ENCODE measurements around the gene TTC27. TPM values are rescaled to one million over a fixed set of nuclear protein-coding genes. Genes with fewer than 3 reads are reported as not detected.
"Not testable (repeated sequence)": the region's sequence is repeated elsewhere in the genome, so short reads cannot be mapped to it uniquely, and the experiment has no call there.

TTC27 gene
- total RNA-seq, 4 donors from 2014 or later = 11.0 to 16.4 (median 11.3) TPM

DNA sequence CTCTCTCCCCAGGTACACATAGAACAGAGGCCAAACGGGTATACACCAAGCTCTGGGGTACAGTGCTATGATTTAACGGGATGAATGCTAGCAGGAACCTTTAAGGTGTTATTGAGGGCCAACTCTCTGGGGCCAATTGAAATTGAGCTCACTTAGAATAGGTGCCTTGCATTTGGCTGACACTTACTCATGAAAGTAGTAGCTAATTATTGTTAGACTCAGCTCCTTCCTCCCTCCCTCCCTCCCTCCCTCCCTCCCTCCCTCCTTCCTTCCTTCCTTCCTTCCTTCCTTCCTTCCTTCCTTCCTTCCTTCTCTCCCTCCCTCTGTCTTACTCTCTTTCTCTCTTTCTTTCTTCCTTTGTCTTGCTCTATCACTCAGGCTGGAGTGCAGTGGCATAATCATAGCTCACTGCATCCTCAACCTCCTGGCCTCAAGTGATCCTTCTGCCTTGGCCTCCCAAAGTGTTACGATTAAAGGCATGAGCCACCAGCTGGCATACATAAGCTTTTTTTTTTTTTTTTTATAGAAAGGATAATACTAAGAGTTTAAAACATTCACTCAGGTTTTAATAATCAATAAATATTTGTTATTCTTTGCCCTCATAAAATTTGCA is 95.7 kb downstream of the TTC27 start:
- no peak for DNase-seq (ENCODE audit: low spot score in 2 of 2)
- TF ChIP-seq, protein P1, sequence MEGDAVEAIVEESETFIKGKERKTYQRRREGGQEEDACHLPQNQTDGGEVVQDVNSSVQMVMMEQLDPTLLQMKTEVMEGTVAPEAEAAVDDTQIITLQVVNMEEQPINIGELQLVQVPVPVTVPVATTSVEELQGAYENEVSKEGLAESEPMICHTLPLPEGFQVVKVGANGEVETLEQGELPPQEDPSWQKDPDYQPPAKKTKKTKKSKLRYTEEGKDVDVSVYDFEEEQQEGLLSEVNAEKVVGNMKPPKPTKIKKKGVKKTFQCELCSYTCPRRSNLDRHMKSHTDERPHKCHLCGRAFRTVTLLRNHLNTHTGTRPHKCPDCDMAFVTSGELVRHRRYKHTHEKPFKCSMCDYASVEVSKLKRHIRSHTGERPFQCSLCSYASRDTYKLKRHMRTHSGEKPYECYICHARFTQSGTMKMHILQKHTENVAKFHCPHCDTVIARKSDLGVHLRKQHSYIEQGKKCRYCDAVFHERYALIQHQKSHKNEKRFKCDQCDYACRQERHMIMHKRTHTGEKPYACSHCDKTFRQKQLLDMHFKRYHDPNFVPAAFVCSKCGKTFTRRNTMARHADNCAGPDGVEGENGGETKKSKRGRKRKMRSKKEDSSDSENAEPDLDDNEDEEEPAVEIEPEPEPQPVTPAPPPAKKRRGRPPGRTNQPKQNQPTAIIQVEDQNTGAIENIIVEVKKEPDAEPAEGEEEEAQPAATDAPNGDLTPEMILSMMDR (IDR thresholded peaks at IDR 0.05) = no peak
- no peak for TF ChIP-seq POLR2A (IDR thresholded peaks at IDR 0.05)
- intact Hi-C loops (cut with DNase I; ENCODE audit: low total_unique reads) = no loop called here
- H3K4me3 ChIP-seq (ENCODE audit: low read depth, poor library complexity, severe bottlenecking) = no peak overlapping the region
- WGBS, 2 donors = 90 to 98% methylated on average over 3 of the region's 3 CpGs

DNA sequence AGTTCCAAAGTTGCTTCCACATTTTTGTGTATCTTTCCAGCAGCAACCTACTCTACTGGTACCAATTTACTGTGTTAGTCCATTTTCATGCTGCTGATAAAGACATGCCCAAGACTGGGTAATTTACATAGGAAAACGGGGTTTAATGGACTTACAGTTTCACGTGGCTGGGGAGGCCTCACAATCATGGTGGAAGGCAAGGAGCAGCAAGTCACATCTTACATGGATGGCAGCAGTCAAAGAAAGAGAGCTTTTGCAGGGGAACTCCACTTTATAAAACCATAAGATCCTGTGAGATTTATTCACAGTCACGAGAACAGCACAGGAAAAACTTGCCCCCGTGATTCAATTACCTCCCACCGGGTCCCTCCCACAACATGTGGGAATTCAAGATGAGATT is 98.8 kb downstream of the TTC27 start:
- 93 to 94% methylated on average over 5 of the region's 5 CpGs for WGBS, 2 donors
- DNase-seq (ENCODE audit: low spot score in 2 of 2); H3K4me3 ChIP-seq (ENCODE audit: low read depth, poor library complexity, severe bottlenecking); intact Hi-C loops (cut with DNase I; ENCODE audit: low total_unique reads): not testable (repeated sequence)

DNA sequence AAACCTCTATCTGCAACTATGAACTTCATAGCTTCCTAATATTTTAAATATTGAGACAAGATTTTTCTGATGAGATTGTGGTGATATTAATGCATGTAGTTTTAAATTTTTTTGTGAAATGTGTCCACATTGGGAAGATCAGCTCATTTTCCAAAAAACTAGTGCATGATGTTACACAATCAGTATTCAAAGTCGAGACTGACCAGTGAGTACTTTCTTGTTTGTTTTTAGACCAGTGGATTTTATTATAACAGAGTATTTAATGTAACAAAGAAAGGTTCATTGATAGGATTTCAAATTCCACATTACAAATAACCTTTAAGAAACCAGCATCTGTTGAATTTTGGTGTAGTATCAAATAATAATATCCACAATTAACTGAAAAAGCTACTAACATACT is 99.3 kb downstream of the TTC27 start:
- WGBS, 2 donors = 61 to 67% methylated on average over 1 of the region's 1 CpG
- no peak overlapping the region for H3K4me3 ChIP-seq (ENCODE audit: low read depth, poor library complexity, severe bottlenecking)
- no peak for DNase-seq (ENCODE audit: low spot score in 2 of 2)
- TF ChIP-seq, protein P1 (IDR thresholded peaks at IDR 0.05) = no peak
- TF ChIP-seq POLR2A (IDR thresholded peaks at IDR 0.05) = no peak
- intact Hi-C loops (cut with DNase I; ENCODE audit: low total_unique reads) = no loop called here

DNA sequence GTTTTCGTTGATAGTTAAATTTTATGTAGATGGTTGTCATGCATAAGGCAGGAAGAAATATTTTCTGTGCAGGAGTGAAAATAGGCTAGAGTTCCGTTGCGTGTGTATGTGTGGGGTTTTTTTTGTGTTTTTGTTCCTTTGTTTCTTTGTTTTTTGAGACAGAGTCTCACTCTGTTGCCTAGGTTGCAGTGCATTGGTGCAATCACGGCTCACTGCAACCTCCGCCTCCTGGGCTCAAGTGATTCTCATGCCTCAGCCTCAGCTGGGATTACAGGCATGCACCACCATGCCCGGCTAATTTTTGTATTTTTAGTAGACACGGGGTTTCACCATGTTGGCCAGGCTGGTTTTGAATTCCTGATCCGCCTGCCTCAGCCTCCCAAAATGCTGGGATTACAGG is 103.1 kb downstream of the TTC27 start:
- intact Hi-C loops (cut with DNase I; ENCODE audit: low total_unique reads); DNase-seq (ENCODE audit: low spot score in 2 of 2); H3K4me3 ChIP-seq (ENCODE audit: low read depth, poor library complexity, severe bottlenecking): not testable (repeated sequence)
- 98 to 99% methylated on average over 8 of the region's 8 CpGs for WGBS, 2 donors

DNA sequence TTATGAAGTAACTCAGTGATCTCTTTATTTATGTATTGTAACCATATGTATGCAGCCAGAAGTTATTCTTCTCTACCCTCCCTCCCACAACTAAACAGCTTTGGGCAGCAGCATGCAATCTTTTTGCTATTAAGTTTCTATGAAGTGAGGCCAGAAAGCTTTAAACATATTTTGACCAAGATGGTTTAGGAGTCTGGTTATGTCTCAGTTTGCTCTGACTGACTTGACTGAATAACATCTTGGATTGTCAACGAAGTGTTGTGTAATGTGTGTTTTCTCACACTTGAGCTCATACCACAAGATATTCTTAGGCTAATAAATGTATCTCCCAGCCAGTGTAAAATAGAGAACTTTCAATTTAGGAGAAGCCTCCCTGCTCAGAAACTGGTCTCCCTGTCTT is 104.3 kb downstream of the TTC27 start:
- TF ChIP-seq POLR2A (IDR thresholded peaks at IDR 0.05) = no peak
- TF ChIP-seq, protein P1 (IDR thresholded peaks at IDR 0.05) = no peak
- no peak overlapping the region for H3K4me3 ChIP-seq (ENCODE audit: low read depth, poor library complexity, severe bottlenecking)
- WGBS, 2 donors = 57 to 65% methylated on average over 1 of the region's 1 CpG
- intact Hi-C loops (cut with DNase I; ENCODE audit: low total_unique reads) = no loop called here
- DNase-seq (ENCODE audit: low spot score in 2 of 2) = no peak

DNA sequence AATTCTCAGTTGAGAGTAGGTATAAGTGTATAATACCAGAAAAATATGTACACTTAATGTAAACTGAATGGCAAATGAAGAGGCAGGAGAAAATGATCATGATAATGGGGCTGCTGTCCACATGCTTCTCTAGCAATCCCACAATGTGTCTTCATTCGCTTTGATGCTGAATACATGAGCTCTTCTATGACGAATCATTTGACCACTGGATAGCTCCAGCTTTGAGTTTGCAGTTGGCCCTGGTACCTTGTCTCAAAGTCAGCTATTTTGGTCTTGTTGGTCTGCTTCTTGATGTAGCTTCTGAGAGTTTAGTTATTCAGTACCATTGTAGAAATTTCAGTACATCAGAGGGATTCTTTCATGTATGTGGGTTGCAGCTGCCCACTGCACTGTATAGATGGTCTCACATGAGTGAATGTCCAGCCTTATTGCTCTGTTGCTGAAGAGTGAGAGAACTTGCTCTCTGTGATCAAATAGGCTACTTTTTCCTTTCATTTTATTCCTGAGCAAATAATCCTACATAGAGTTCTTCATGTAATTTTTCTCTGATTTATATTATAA is 105.1 kb downstream of the TTC27 start:
- TF ChIP-seq, protein P1 (IDR thresholded peaks at IDR 0.05) = no peak
- TF ChIP-seq POLR2A (IDR thresholded peaks at IDR 0.05) = no peak
- intact Hi-C loops (cut with DNase I; ENCODE audit: low total_unique reads) = no loop called here
- no peak overlapping the region for H3K4me3 ChIP-seq (ENCODE audit: low read depth, poor library complexity, severe bottlenecking)
- no peak for DNase-seq (ENCODE audit: low spot score in 2 of 2)
- 93 to 97% methylated on average over 2 of the region's 2 CpGs for WGBS, 2 donors

DNA sequence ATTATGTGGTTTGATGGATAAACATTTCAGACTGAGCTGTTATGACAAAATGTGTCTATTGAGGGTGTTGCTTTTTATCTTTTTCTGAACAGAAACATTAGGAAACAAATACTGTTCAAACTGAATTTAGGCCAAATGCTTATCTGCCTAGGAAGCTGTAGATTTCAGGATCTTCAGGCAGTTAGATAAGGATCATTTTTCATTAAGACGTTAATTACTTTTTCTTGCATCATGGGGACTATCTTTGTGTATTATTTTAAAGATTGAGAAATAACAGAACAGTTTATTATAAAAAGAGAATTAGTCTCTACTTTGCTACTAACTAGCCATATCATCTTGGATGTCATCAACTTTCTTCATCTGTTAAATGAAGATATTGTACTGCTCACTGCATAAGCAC is 107.5 kb downstream of the TTC27 start:
- DNase-seq (ENCODE audit: low spot score in 2 of 2) = no peak
- 61 to 62% methylated on average over 1 of the region's 1 CpG for WGBS, 2 donors
- no peak overlapping the region for H3K4me3 ChIP-seq (ENCODE audit: low read depth, poor library complexity, severe bottlenecking)
- intact Hi-C loops (cut with DNase I; ENCODE audit: low total_unique reads) = no loop called here
- TF ChIP-seq, protein P1 (IDR thresholded peaks at IDR 0.05) = no peak
- TF ChIP-seq POLR2A (IDR thresholded peaks at IDR 0.05) = no peak

Measured in lower leg skin (tissue), 4 donors.